Colonic mucosa (tissue), 4 donors: ENCODE data around the gene TADA3. TPM values are rescaled to one million over a fixed set of nuclear protein-coding genes. Genes with fewer than 3 reads are reported as not detected.

Experiments used
- DNase-seq: peaks from one replicate; pipeline ENCODE4 v3.0.0-alpha.2; 2020
- H3K27ac ChIP-seq: fragments of 200-600 bp; one replicate; pipeline ENCODE4 v1.8.0; 2021
- H3K27me3 ChIP-seq: fragments of 200-600 bp; one replicate; pipeline ENCODE4 v1.8.0; 2021
- H3K36me3 ChIP-seq: fragments of 200-600 bp; one replicate; pipeline ENCODE4 v1.8.0; 2021
- H3K4me1 ChIP-seq: fragments of 200-600 bp; one replicate; pipeline ENCODE4 v1.8.0; 2021; ENCODE audit warnings: mild to moderate bottlenecking
- H3K4me3 ChIP-seq: fragments of 200-600 bp; one replicate; pipeline ENCODE4 v1.8.0; 2021
- H3K9ac ChIP-seq, 2 donors: one replicate each; pipeline ENCODE4 v1.7.0; 2013; ENCODE audit warnings: control low read depth in 2 of 2, low read depth in 2 of 2, low read length in 2 of 2
- H3K9me3 ChIP-seq: fragments of 200-600 bp; one replicate; pipeline ENCODE4 v1.8.0; 2021
- intact Hi-C: fragments of 100-400 bp; cut with DNase I; formaldehyde crosslinking; loops from one replicate; pipeline ENCODE4 v1.14.1; 2022
- total RNA-seq, 2 donors: library from RNA; stranded (reverse); fragmentation: NEBNext Ultra II Directional in 1 of 2; extraction: Animal tissue kit (Norgen Biotek cat#: 25700) in 1 of 2; gene quantifications; one replicate each; pipeline ENCODE4 v1.2.1, GENCODE V29; 2021
- TF ChIP-seq, protein P1 (sequence below): fragments of 200-600 bp; IDR thresholded peaks from one replicate; pipeline ENCODE4 v1.8.0; 2022; ENCODE audit warnings: antibody characterized with exemption, mild to moderate bottlenecking
- donor health status: healthy.
- donor health status: DM: no; HTN: no; CAD: no.
- donor health status: DM: no; HTN: no; CAD: no.

TADA3 gene
- total RNA-seq, 2 donors from 2014 or later: 60.1 to 66.4 TPM

DNA sequence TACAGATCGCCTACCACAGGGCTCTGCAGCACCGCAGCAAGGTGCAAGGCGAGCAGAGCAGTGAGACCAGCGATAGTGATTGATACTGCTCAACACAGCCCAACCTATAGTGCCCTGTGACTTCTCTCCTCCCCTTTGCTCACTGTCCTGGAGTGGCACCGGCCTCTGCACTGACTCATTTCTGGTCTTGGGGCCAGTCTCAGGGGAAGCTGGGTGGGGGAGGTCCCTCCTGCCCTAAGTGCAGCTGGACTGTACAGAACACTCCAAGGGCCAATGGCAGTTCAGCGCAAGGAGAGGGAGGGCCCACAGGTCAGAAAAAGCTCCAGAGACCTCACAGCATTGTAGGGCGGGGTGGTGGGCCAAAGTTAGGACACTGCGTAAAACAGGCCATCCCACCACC is 45.0 kb downstream of the TADA3 start:
- no peak overlapping the region for H3K4me3 ChIP-seq
- no peak for DNase-seq
- H3K4me1 ChIP-seq: peaks cover 7% of the 10 kb centered on the region
- H3K27me3 ChIP-seq: no peaks in the 10 kb centered on the region
- H3K9me3 ChIP-seq: no peaks in the 10 kb centered on the region
- TF ChIP-seq, protein P1, sequence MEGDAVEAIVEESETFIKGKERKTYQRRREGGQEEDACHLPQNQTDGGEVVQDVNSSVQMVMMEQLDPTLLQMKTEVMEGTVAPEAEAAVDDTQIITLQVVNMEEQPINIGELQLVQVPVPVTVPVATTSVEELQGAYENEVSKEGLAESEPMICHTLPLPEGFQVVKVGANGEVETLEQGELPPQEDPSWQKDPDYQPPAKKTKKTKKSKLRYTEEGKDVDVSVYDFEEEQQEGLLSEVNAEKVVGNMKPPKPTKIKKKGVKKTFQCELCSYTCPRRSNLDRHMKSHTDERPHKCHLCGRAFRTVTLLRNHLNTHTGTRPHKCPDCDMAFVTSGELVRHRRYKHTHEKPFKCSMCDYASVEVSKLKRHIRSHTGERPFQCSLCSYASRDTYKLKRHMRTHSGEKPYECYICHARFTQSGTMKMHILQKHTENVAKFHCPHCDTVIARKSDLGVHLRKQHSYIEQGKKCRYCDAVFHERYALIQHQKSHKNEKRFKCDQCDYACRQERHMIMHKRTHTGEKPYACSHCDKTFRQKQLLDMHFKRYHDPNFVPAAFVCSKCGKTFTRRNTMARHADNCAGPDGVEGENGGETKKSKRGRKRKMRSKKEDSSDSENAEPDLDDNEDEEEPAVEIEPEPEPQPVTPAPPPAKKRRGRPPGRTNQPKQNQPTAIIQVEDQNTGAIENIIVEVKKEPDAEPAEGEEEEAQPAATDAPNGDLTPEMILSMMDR: no peak
- no peak overlapping the region for H3K9ac ChIP-seq
- peaks cover 28% of the 10 kb centered on the region for H3K36me3 ChIP-seq
- intact Hi-C loops: loop anchor here (5.0 kb wide), 1 partner anchor 45 kb away; the partner anchor contains the start of genes ARPC4 and TADA3
- no peak overlapping the region for H3K27ac ChIP-seq

DNA sequence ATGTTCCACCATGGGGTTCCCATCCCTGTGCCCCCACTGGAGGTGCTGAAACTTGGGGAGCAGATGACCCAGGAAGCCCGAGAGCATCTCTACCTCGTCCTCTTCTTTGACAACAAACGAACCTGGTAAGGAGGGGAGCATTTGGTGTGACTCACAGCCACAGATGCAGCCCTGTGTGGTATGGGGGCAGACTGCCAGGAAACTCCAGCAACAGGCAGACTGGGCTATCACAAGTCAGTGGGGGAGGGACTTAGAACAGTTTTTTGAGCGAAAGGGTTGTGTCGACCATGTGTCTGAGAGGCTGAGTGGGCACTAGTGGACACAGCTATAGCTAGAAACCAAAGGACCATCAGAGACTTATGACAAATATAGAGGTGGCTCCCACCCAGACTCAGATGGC is 45.9 kb downstream of the TADA3 start:
- DNase-seq: no peak
- H3K4me1 ChIP-seq: peaks cover 7% of the 10 kb centered on the region
- H3K27me3 ChIP-seq: no peaks in the 10 kb centered on the region
- no peaks in the 10 kb centered on the region for H3K9me3 ChIP-seq
- TF ChIP-seq, protein P1: no peak
- H3K4me3 ChIP-seq: no peak overlapping the region
- H3K9ac ChIP-seq: no peak overlapping the region
- no peak overlapping the region for H3K27ac ChIP-seq
- intact Hi-C loops: loop anchor here (5.0 kb wide), 1 partner anchor 46 kb away; the partner anchor contains the start of genes ARPC4 and TADA3
- peaks cover 28% of the 10 kb centered on the region for H3K36me3 ChIP-seq

DNA sequence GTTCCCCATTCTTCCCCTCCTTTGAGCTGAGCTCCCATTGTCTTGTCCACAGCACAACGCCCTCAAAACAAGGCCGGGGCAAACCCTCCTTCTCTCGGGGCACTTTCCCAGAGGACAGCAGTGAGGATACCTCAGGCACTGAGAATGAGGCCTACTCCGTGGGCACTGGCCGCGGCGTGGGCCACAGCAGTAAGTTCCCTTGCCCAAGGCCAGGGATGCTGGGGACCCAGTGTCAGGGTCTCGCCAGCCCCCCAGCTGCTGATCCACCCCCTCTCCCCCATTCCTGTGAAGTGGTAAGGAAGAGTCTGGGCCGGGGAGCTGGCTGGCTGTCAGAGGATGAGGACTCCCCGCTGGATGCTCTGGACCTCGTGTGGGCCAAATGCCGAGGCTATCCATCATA is 46.8 kb downstream of the TADA3 start:
- Histone ChIP-seq H3K9ac (no peak overlapping the region), H3K36me3 (peaks cover 28% of the 10 kb centered on the region), H3K9me3 (no peaks in the 10 kb centered on the region), H3K4me1 (peaks cover 1% of the 10 kb centered on the region), H3K4me3 (no peak overlapping the region), H3K27ac (no peak overlapping the region), H3K27me3 (no peaks in the 10 kb centered on the region)
- TF ChIP-seq, protein P1: no peak
- DNase-seq: no peak
- intact Hi-C loops: loop anchor here (5.0 kb wide), 1 partner anchor 47 kb away; the partner anchor contains the start of genes ARPC4 and TADA3

DNA sequence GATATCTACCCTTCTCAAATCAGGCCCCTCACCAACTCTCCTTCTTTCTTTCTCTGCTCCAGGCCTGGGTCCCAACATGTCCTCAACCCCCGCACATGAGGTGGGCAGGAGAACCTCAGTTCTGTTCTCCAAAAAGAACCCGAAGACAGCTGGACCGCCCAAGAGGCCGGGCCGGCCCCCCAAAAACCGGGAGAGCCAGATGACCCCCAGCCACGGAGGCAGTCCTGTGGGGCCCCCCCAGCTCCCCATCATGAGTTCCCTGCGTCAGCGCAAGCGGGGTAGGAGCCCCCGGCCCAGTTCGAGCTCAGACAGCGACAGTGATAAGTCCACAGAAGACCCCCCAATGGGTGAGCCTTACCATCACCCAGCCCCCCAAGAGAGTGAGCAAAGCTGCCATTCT is 48.1 kb downstream of the TADA3 start:
- Histone ChIP-seq H3K4me1 (no peaks in the 10 kb centered on the region), H3K27me3 (no peaks in the 10 kb centered on the region), H3K9me3 (no peaks in the 10 kb centered on the region), H3K27ac (no peak overlapping the region), H3K4me3 (no peak overlapping the region), H3K9ac (no peak overlapping the region), H3K36me3 (peaks cover 35% of the 10 kb centered on the region)
- intact Hi-C loops: no loop called here
- TF ChIP-seq, protein P1: no peak
- DNase-seq: no peak

DNA sequence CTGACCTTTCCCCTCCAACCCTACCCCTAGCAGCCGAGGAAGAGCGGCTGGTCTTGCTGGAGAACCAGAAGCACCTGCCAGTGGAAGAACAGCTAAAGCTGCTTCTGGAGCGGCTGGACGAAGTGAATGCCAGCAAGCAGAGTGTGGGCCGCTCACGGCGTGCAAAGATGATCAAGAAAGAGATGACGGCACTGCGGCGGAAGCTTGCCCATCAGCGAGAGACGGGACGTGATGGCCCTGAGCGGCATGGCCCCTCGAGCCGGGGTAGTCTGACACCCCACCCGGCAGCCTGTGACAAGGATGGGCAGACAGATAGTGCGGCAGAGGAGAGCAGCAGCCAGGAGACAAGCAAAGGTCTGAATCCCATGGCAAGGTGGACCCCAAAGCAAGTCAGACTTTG is 48.7 kb downstream of the TADA3 start:
- Histone ChIP-seq H3K36me3 (peaks cover 41% of the 10 kb centered on the region), H3K27me3 (no peaks in the 10 kb centered on the region), H3K4me3 (no peak overlapping the region), H3K27ac (no peak overlapping the region), H3K9me3 (no peaks in the 10 kb centered on the region), H3K4me1 (no peaks in the 10 kb centered on the region), H3K9ac (no peak overlapping the region)
- intact Hi-C loops: no loop called here
- DNase-seq: no peak
- TF ChIP-seq, protein P1: no peak
